Osteoblast (primary cell): ENCODE data around the gene RRN3. TPM values are rescaled to one million over a fixed set of nuclear protein-coding genes. Genes with fewer than 3 reads are reported as not detected.
"Not testable (repeated sequence)": the region's sequence is repeated elsewhere in the genome, so short reads cannot be mapped to it uniquely, and the experiment has no call there.

ENCODE experiments used
- DNase-seq: peaks from one replicate; pipeline ENCODE4 v3.0.0; 2011; ENCODE audit warnings: low spot score, mixed read lengths; ENCODE audit not compliant: insufficient read length; ENCODE audit errors: missing footprints
- H2AFZ ChIP-seq: 2 replicates; pipeline ENCODE4 v1.6.0; 2011; ENCODE audit warnings: mild to moderate bottlenecking, low read length
- H3K27ac ChIP-seq: 2 replicates; pipeline ENCODE4 v1.5.1; 2011; ENCODE audit warnings: mild to moderate bottlenecking, low read depth, low read length, moderate library complexity
- H3K27me3 ChIP-seq: 2 replicates; pipeline ENCODE4 v1.6.0; 2012; ENCODE audit warnings: mild to moderate bottlenecking, control low read depth, inconsistent platforms, low read length, moderate library complexity; ENCODE audit not compliant: insufficient read depth
- H3K36me3 ChIP-seq: 2 replicates; pipeline ENCODE4 v1.5.1; 2011; ENCODE audit warnings: mild to moderate bottlenecking, low read length, control low read depth, moderate library complexity; ENCODE audit not compliant: insufficient read depth
- H3K4me1 ChIP-seq: 2 replicates; pipeline ENCODE4 v1.5.1; 2011; ENCODE audit warnings: mild to moderate bottlenecking, low read length, control low read depth, moderate library complexity; ENCODE audit not compliant: insufficient read depth
- H3K4me2 ChIP-seq: 2 replicates; pipeline ENCODE4 v1.6.0; 2011; ENCODE audit warnings: mild to moderate bottlenecking, low read length; ENCODE audit not compliant: insufficient read depth
- H3K4me3 ChIP-seq: fragments of 200-600 bp; sonication (generic); 3 replicates; pipeline ENCODE4 v1.5.1; 2012; ENCODE audit warnings: mild to moderate bottlenecking, low read length, inconsistent platforms; ENCODE audit not compliant: insufficient read depth
- H3K79me2 ChIP-seq: 2 replicates; pipeline ENCODE4 v1.6.0; 2012; ENCODE audit warnings: mild to moderate bottlenecking, low read length, control low read depth, inconsistent platforms; ENCODE audit not compliant: insufficient read depth
- H3K9me3 ChIP-seq: 2 replicates; pipeline ENCODE4 v1.5.1; 2011; ENCODE audit warnings: low read depth, low read length, control low read depth
- H4K20me1 ChIP-seq: 2 replicates; pipeline ENCODE4 v1.6.0; 2012; ENCODE audit warnings: mild to moderate bottlenecking, low read length, control low read depth; ENCODE audit not compliant: insufficient read depth
- total RNA-seq: library from RNA; depleted of rRNA; stranded (reverse); fragments of >200 nt; gene quantifications from 2 replicates; pipeline ENCODE4 v1.2.3, GENCODE V29; 2012
- TF ChIP-seq, protein P1 (sequence below): IDR thresholded peaks from 2 replicates; pipeline ENCODE4 v1.5.1; 2011; ENCODE audit warnings: mild to moderate bottlenecking, low read depth, low read length, moderate library complexity; ENCODE audit errors: extremely low read depth

RRN3 gene
- total RNA-seq, 1 donor = 29.3 TPM

DNA sequence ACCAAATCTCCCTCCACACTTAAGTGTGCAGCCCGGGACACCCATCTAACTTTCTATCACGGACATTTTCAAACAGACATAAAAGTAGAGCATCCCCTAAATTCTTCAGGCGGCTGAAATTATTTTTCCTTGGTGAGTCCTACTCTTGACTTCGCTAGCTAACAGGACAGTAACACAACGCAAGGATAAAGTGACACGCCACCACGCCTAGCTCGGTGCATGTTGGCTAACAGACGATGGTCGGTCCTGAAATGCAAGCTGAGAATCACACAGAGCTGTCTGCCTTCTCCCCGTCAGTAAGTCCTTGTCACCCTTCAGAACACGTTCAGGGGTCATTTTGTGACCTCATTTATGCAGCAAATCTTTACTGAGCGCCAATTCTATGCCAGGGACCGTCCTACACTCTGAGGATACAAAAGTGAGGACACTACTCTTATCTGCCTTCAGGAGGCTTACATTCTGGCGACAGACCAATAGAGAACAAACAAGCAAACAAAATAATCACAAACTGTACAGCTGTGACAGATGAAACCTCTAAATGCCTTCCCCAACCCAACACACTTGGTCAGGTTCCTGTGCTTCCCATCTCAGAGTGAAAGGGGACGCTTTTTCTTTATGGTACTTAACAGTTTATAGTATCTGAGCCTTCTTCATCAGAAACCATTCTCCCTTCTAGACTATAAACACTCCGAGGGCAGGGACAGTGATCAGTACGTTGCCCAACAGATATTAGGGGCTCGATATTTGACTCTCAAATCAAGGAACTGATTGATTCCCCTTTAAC, 39.5 kb downstream of the RRN3 start:
- Histone ChIP-seq H3K27ac (no peak overlapping the region), H3K79me2 (peaks cover 53% of the 10 kb centered on the region), H3K4me3 (peak overlapping the region; percentile 88)

DNA sequence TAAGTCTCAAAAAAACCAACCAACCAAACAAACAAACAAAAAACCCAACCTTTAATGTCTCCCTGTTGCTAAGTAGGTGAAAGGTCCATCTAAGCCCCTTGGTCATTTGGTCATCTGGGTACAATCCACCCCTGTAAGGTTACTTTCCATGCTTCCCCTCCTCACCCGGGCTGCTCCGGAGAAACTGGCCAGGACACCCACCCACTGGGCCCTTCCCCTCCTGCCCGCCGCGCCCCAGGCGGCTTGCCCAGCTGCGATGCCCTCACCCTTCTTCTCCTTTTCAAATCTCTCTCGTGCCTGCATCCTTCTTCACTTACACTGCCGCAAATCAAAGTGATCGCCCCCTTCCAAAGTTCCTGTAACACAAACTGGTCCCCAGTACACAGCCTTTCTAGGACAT, 40.2 kb downstream of the RRN3 start:
- no peaks in the 10 kb centered on the region for H3K27me3 ChIP-seq
- H3K9me3 ChIP-seq = no peaks in the 10 kb centered on the region
- peaks cover 10% of the 10 kb centered on the region for H3K4me1 ChIP-seq
- H3K4me2 ChIP-seq = no peak overlapping the region
- H2AFZ ChIP-seq = no peak overlapping the region
- no peak overlapping the region for H3K27ac ChIP-seq
- peaks cover 54% of the 10 kb centered on the region for H3K79me2 ChIP-seq
- peaks cover 3% of the 10 kb centered on the region for H3K36me3 ChIP-seq
- H3K4me3 ChIP-seq = no peak overlapping the region
- TF ChIP-seq, protein P1, sequence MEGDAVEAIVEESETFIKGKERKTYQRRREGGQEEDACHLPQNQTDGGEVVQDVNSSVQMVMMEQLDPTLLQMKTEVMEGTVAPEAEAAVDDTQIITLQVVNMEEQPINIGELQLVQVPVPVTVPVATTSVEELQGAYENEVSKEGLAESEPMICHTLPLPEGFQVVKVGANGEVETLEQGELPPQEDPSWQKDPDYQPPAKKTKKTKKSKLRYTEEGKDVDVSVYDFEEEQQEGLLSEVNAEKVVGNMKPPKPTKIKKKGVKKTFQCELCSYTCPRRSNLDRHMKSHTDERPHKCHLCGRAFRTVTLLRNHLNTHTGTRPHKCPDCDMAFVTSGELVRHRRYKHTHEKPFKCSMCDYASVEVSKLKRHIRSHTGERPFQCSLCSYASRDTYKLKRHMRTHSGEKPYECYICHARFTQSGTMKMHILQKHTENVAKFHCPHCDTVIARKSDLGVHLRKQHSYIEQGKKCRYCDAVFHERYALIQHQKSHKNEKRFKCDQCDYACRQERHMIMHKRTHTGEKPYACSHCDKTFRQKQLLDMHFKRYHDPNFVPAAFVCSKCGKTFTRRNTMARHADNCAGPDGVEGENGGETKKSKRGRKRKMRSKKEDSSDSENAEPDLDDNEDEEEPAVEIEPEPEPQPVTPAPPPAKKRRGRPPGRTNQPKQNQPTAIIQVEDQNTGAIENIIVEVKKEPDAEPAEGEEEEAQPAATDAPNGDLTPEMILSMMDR = no peak
- no peaks in the 10 kb centered on the region for H4K20me1 ChIP-seq
- no peak for DNase-seq

More for the DNA sequence above, 39.5 kb downstream of the RRN3 start:
- TF ChIP-seq, protein P1 = no peak
- H4K20me1 ChIP-seq = no peaks in the 10 kb centered on the region
- H3K4me1 ChIP-seq = peaks cover 10% of the 10 kb centered on the region
- peak overlapping the region; percentile 85 for H2AFZ ChIP-seq
- H3K27me3 ChIP-seq = no peaks in the 10 kb centered on the region
- H3K9me3 ChIP-seq = no peaks in the 10 kb centered on the region
- no peak for DNase-seq
- H3K36me3 ChIP-seq = peaks cover 10% of the 10 kb centered on the region
- peak overlapping the region; percentile 91 for H3K4me2 ChIP-seq

DNA sequence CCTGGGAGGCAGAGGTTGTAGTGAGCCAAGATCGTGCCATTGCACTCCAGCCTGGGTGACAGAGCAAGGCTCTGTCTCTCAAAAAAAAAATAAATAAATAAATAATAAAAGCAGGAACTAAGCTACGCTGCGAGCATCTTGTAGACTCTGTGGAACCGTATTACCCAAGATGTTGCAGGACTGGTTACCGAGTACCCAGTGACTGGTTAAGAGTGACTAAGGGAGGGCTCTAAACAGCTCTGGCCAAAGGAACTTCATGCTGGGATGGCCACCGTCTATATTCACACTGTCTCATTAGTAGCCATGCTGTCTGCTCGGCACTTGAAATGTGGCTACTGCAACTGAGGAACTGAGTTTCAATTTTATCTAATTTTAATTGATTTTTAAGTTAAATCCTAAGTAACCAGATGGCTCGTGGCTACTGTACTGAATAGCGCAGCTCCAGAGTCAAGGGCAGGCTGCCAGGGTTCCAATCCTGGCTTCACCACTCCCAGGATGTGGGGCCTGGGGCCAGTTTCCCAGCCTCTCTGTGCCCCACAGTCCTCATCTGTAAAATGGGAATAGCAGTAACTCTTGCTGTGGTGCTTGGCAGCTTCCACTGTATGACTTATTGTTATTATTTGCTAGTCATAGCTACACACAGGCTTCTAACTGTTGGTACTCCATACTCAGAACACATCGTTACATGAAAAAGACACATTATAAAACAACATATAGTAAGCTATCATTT, 41.2 kb downstream of the RRN3 start:
- H3K36me3 ChIP-seq = no peaks in the 10 kb centered on the region
- TF ChIP-seq, protein P1 = no peak
- no peak overlapping the region for H2AFZ ChIP-seq
- H3K9me3 ChIP-seq = no peaks in the 10 kb centered on the region
- no peaks in the 10 kb centered on the region for H3K27me3 ChIP-seq
- no peaks in the 10 kb centered on the region for H4K20me1 ChIP-seq
- peak; percentile 65 for DNase-seq
- no peak overlapping the region for H3K4me3 ChIP-seq
- H3K4me2 ChIP-seq = no peak overlapping the region
- peaks cover 10% of the 10 kb centered on the region for H3K4me1 ChIP-seq
- H3K27ac ChIP-seq = no peak overlapping the region
- peaks cover 57% of the 10 kb centered on the region for H3K79me2 ChIP-seq

- Histone ChIP-seq H4K20me1 (peaks cover 8% of the 10 kb centered on the region), H3K4me2 (no peak overlapping the region), H3K27ac (no peak overlapping the region), H3K9me3 (no peaks in the 10 kb centered on the region), H3K79me2 (peaks cover 68% of the 10 kb centered on the region), H3K4me1 (peaks cover 10% of the 10 kb centered on the region), H3K36me3 (peaks cover 6% of the 10 kb centered on the region), H3K4me3 (no peak overlapping the region), H2AFZ (no peak overlapping the region), H3K27me3 (no peaks in the 10 kb centered on the region)
- no peak for DNase-seq
- TF ChIP-seq, protein P1 = no peak
Measured at GRCh38 chr16:15051387-15051951, 42.6 kb downstream of the RRN3 start.

- H3K27me3 ChIP-seq, DNase-seq, H2AFZ ChIP-seq, H3K4me3 ChIP-seq, H3K9me3 ChIP-seq, H3K36me3 ChIP-seq, H4K20me1 ChIP-seq, H3K27ac ChIP-seq, H3K4me2 ChIP-seq: not testable (repeated sequence)
- Histone ChIP-seq H3K79me2 (peaks cover 64% of the 10 kb centered on the region), H3K4me1 (peaks cover 10% of the 10 kb centered on the region)
Measured at GRCh38 chr16:15050440-15050839, 43.6 kb downstream of the RRN3 start.
